Left lung (tissue), 10 donors: Measurements from ENCODE around the gene EFCAB8. TPM values are rescaled to one million over a fixed set of nuclear protein-coding genes. Genes with fewer than 3 reads are reported as not detected.

Source experiments
- ATAC-seq: fragments of 200-7000 bp; cut with Tn5 transposase; one replicate; pipeline ENCODE4 v1.9.1; 2020; ENCODE audit warnings: moderate library complexity
- DNase-seq, 4 donors: peaks; one replicate each; pipeline ENCODE4 v3.0.0-alpha.2; 2013 to 2020
- H3K27ac ChIP-seq, 2 donors: fragments of 200-600 bp; sonication (generic) in 1 of 2; one replicate each; pipeline versions ENCODE4 v1.5.0 to v1.8.0; 2020 to 2021
- H3K27me3 ChIP-seq, 2 donors: fragments of 200-600 bp; sonication (generic) in 1 of 2; one replicate each; pipeline versions ENCODE4 v1.5.0 to v1.8.0; 2020 to 2021
- H3K36me3 ChIP-seq, 2 donors: fragments of 200-600 bp; sonication (generic) in 1 of 2; one replicate each; pipeline versions ENCODE4 v1.5.0 to v1.8.0; 2020 to 2021
- H3K4me1 ChIP-seq, 2 donors: fragments of 200-600 bp; one replicate each; pipeline ENCODE4 v1.8.0; 2021
- H3K4me3 ChIP-seq, 2 donors: fragments of 200-600 bp; sonication (generic) in 1 of 2; one replicate each; pipeline versions ENCODE4 v1.5.0 to v1.8.0; 2020 to 2021; ENCODE audit warnings: mild to moderate bottlenecking in 1 of 2
- H3K9me3 ChIP-seq, 2 donors: fragments of 200-600 bp; sonication (generic) in 1 of 2; one replicate each; pipeline versions ENCODE4 v1.5.0 to v1.8.0; 2020 to 2021
- CTCF ChIP-seq, 2 donors: fragments of 200-600 bp; sonication (generic) in 1 of 2; IDR thresholded peaks; one replicate each; pipeline versions ENCODE4 v1.5.0 to v1.8.0; 2021; ENCODE audit warnings: antibody characterized with exemption in 2 of 2
- intact Hi-C, 2 donors: fragments of 100-400 bp; cut with DNase I; formaldehyde crosslinking; loops; one replicate each; pipeline versions ENCODE4 v1.11.2 to v1.14.2; 2022
- polyA plus RNA-seq, 6 donors: library from polyadenylated mRNA; unstranded; fragments of 120-200 nt; gene quantifications; one replicate each; pipeline ENCODE4 v1.2.1, GENCODE V29; 2013; ENCODE audit not compliant: insufficient read length in 6 of 6
- total RNA-seq, 2 donors: library from RNA; stranded (reverse); fragmentation: NEBNext Ultra II Directional; extraction: Animal tissue kit (Norgen Biotek cat#: 25700); gene quantifications; one replicate each; pipeline ENCODE4 v1.2.1, GENCODE V29; 2021
- donor health status: DM: no; HTN: yes; CAD: no.
- donor health status: DM: no; HTN: no; CAD: no.

Gene EFCAB8
- total and polyA plus RNA-seq, 8 donors, result 0.07 to 1.0 (median 0.15) TPM; not detected in 1

GRCh38 chr20:32877507-32877906, 18.8 kb downstream of the EFCAB8 start:
- Histone ChIP-seq H3K27ac (no peak overlapping the region), H3K4me3 (no peak overlapping the region), H3K36me3 (peaks cover 0 to 4% of the 10 kb centered on the region in 2 donors), H3K4me1 (no peaks in the 10 kb centered on the region), H3K9me3 (no peaks in the 10 kb centered on the region), H3K27me3 (no peaks in the 10 kb centered on the region)
- DNase-seq (no peak), ATAC-seq (no peak)
- intact Hi-C loops, result no loop called here
- TF ChIP-seq CTCF (IDR thresholded peaks at IDR 0.05), result no peak

GRCh38 chr20:32878820-32879219, 20.1 kb downstream of the EFCAB8 start:
- no peak for TF ChIP-seq CTCF (IDR thresholded peaks at IDR 0.05)
- no peak overlapping the region for H3K27ac ChIP-seq
- DNase-seq (no peak), ATAC-seq (no peak)
- H3K4me1 ChIP-seq, result no peaks in the 10 kb centered on the region
- H3K4me3 ChIP-seq, result no peak overlapping the region
- no peaks in the 10 kb centered on the region for H3K27me3 ChIP-seq
- H3K9me3 ChIP-seq, result no peaks in the 10 kb centered on the region
- intact Hi-C loops, result no loop called here
- H3K36me3 ChIP-seq, result peaks cover 0 to 4% of the 10 kb centered on the region in 2 donors

- intact Hi-C loops, result no loop called here
Observed at GRCh38 chr20:32879538-32879937, 20.8 kb downstream of the EFCAB8 start.

GRCh38 chr20:32880635-32881034, 21.9 kb downstream of the EFCAB8 start:
- ATAC-seq (no peak), DNase-seq (no peak)
- H3K4me1 ChIP-seq, result no peaks in the 10 kb centered on the region
- intact Hi-C loops, result no loop called here
- H3K9me3 ChIP-seq, result no peaks in the 10 kb centered on the region
- H3K27me3 ChIP-seq, result no peaks in the 10 kb centered on the region
- H3K36me3 ChIP-seq, result peaks cover 0 to 4% of the 10 kb centered on the region in 2 donors
- no peak overlapping the region for H3K27ac ChIP-seq
- H3K4me3 ChIP-seq, result no peak overlapping the region
- TF ChIP-seq CTCF (IDR thresholded peaks at IDR 0.05), result no peak

More at GRCh38 chr20:32879538-32879937, 20.8 kb downstream of the EFCAB8 start:
- TF ChIP-seq CTCF (IDR thresholded peaks at IDR 0.05), result no peak
- H3K27me3 ChIP-seq, result no peaks in the 10 kb centered on the region
- H3K27ac ChIP-seq, result no peak overlapping the region
- no peak overlapping the region for H3K4me3 ChIP-seq
- H3K9me3 ChIP-seq, result no peaks in the 10 kb centered on the region
- ATAC-seq (no peak), DNase-seq (no peak)
- H3K4me1 ChIP-seq, result no peaks in the 10 kb centered on the region
- peaks cover 0 to 4% of the 10 kb centered on the region in 2 donors for H3K36me3 ChIP-seq

- intact Hi-C loops, result no loop called here
- TF ChIP-seq CTCF (IDR thresholded peaks at IDR 0.05), result no peak
Observed at GRCh38 chr20:32883081-32883480, 24.4 kb downstream of the EFCAB8 start.

More at GRCh38 chr20:32883081-32883480, 24.4 kb downstream of the EFCAB8 start:
- no peak overlapping the region for H3K4me3 ChIP-seq
- ATAC-seq (no peak), DNase-seq (no peak)
- no peaks in the 10 kb centered on the region for H3K36me3 ChIP-seq
- H3K9me3 ChIP-seq, result no peaks in the 10 kb centered on the region
- no peak overlapping the region for H3K27ac ChIP-seq
- no peaks in the 10 kb centered on the region for H3K4me1 ChIP-seq
- no peaks in the 10 kb centered on the region for H3K27me3 ChIP-seq
